HG02610 (cell line): Measurements from ENCODE around the gene TMEM223.
"Not testable (repeated sequence)": the region's sequence is repeated elsewhere in the genome, so short reads cannot be mapped to it uniquely, and the experiment has no call there.

Experiments
- ATAC-seq: cut with Tn5 transposase; IDR thresholded peaks from one replicate; pipeline ENCODE4 v1.9.1; 2021; ENCODE audit warnings: mild to moderate bottlenecking, moderate library complexity; ENCODE audit not compliant: unreplicated experiment

The TMEM223 gene

DNA sequence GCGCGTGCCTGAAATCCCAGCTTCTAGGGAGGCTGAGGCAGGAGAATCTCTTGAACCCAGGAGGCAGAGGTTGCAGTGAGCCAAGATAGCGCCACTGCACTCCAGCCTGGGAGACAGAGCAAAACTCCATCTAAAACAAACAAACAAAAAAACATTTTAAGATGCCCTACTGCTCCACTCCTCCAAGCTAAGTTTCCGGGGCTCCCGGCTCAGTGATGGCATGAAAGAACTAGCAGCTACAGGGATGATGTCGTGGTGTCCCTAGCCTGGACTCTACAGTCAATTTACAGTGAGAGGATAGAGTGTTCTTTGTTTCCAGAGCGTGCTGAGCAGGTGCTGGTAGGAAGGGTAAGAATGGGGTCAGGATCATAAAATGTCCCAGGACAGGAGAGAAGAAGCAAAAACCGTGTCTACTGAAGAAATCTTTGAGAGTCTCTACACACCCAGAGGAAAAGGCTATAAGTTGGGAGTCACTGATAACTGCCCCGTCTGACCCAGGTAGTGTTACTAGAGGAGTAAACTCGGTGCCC, 36.7 kb downstream of the TMEM223 start:
- no peak for ATAC-seq

DNA sequence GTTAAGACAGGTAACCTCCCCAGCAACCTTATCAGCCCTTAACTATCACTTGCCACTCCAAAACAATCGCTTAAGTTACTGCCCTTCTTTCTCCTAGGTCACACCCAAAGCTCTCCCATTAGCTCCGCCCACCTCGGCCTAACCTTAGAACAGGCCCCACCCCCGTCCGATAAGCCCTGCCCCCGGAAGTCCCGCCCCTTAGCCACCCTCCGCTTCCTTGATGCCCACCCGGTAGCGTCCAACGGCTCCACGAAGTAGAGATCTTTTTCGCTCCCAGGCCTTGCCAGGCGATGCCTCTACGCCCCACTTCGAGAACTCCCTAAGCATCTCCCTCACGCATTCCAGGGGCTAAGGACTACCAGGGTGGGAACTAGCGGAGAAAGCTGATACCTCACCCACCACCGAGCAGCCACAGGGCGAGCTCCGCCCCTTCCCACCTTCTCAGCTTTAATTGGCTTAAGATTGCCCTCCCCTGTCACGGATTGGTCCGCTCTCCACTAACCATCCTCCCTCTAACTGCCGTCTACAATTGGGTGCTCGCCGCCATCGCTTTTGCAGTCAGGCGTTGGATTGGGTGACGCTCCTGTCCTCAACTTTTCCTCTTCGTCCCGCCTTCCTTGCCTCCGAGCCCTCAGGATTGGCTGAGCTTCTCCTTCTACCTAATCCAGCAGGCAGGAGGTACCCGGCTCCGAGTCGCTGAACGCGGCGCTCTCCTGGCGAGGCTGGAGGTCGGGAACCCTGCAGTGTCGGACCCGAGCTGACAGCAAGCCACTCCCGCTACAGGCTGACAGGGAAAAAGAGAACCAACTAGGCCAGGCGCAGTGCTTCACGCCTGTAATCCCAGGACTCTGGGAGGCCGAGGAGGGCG, 37.8 kb downstream of the TMEM223 start, which contains the start of gene ZBTB3:
ZBTB3 (minus strand) TSS at position 425 of the 868 bp plus-strand sequence. CDS start 496 bp downstream, outside the sequence.
- peak; percentile 95 for ATAC-seq

DNA sequence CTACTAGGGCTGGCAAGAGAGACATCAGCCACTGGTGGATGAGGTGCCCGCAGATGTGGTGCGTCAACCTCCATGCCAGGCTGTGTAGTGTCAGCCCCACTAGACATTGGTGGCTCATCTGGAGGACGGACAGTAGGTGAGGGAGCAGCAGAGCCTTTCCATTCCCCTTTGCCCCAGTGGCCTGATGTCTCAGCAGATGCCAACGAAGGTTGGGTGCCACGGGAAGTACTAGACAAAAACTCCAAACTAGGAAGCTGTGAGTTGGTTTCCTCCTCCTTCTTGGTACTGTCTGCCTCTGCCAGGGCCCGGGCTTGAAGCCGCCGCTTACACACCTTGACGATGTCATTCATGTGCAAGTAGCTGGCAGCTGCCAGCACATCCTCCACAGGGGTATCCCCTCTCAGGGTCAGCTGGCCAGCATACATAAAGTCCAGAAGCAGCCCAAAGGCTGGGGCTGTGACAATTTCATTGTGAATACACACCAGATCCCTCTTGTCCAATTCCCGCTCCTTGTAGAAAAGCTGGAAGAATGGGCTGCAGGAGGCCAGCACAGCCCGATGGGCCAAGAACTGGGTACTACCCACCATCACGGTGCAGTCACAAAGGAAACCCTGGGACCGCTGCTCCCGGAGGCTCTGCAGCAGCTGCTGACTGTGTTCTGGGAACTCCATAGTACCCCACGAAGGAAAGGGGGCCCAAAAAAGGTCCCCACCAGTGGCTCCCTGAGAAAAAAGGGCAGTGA, 38.6 kb downstream of the TMEM223 start:
- ATAC-seq = no peak

DNA sequence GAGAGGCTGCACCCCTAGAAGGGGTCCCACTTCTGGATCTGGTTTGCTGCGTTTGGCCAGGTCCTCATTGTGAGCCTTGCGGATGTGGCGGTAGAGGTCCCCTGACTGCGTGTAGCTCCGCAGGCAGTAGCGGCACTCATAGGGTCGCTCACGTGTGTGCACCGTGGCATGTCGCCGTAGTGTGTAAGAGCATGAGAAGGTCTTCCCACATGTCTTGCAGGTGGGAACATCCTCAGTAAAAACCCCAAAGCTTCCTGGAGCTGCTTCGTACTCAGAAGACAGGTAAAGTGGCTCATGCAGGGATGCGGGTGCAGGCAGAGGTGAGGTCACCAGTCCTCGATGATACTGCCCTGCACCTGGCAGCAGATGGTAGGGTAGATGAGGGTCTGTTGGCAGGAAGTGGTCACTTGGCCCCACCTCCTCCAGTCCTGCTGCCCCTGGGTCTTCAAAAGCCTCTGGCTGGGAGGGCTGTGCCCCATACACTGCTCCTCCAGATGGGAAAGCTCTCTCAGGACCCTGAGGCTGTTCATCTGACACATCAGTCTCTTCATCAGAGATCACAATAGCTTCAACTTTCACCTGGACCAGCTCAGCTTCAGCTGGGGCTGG, 39.5 kb downstream of the TMEM223 start:
- no peak for ATAC-seq

DNA sequence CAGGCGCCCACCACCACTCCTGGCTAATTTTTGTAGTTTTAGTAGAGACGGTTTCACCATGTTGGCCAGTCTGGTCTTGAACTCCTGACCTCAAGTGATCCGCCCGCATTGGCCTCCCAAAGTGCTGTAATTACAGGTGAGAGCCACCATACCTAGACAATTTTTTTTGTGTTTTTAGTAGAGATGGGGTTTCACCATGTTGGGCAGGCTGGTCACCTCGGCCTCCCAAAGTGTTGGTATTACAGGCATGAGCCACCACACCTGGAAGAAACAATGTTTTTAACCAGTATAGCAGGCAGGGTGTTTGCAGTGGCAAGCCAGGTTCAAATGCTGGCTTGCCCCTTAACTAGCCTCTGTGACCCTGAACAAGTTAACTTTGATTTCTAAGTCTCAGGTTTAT, 41.9 kb downstream of the TMEM223 start:
- not testable (repeated sequence) for ATAC-seq

DNA sequence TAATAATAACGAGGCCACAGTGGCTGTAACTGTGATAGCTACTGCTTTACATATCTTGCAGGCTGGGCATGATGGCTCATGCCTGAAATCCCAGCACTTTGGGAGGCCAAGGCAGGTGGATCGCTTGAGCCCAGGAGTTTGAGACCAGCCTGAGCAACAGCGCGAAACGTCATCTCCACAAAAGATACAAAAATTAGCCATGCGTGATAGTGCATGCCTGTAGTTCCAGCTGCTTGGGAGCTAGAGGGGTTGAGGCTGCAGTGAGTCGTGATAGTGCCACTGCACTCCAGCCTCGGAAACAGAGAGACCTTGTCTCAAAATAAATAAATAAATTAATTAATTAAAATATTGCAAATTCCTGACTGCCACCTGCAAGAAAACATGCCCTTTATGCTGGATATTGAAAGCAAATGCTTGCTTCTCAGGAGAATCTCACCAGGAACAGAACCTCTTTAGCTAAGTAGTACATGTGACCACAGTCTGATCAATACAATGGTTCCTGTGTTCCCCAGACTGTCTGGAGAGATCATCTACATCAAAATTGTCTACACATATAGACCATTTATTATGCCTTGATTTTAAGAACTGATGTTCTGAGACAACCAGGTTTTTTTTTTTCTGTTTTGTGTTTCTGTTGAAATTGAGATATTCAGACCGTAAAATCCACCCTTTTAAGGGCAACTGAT, 44.2 kb downstream of the TMEM223 start:
- ATAC-seq = no peak
